NCI-H146 treated with DMSO at 0.1 percent for 48 hours (cell line): ENCODE results near the gene MBOAT1.
"Not testable (repeated sequence)": the region's sequence is repeated elsewhere in the genome, so short reads cannot be mapped to it uniquely, and the experiment has no call there.

Experiments used
- DNase-seq: peaks from one replicate; lab custom pipeline; 2025; ENCODE audit not compliant: unreplicated experiment; lab: John Stamatoyannopoulos, UW

Gene MBOAT1

DNA sequence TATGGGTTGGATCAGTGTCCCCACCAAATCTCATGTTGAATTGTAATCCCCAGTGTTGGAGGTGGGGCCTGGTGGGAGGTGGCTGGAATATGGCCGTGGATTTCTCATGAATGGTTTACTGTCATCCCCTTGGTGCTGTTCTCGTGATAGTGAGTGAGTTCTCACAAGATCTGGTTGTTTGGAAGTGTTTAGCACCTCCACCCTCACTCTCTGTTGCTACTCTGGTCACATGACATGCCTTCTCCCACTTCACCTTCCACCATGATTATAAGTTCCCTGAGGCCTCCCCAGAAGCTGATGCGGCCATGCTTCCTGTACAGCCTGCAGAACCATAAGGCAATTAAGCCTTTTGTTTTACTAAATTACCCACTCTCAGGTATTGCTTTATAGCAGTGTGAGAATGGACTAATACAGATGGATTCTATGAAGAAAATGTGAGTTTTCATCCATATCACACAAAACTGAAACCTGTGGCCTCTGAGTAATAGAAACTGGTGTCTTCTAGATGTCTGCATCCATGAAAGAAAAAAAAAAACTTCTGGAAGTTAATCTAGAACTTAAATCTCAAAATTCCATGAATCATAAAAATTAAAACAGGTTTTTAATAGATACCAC is 39.3 kb downstream of the MBOAT1 start:
- no peak for DNase-seq

DNA sequence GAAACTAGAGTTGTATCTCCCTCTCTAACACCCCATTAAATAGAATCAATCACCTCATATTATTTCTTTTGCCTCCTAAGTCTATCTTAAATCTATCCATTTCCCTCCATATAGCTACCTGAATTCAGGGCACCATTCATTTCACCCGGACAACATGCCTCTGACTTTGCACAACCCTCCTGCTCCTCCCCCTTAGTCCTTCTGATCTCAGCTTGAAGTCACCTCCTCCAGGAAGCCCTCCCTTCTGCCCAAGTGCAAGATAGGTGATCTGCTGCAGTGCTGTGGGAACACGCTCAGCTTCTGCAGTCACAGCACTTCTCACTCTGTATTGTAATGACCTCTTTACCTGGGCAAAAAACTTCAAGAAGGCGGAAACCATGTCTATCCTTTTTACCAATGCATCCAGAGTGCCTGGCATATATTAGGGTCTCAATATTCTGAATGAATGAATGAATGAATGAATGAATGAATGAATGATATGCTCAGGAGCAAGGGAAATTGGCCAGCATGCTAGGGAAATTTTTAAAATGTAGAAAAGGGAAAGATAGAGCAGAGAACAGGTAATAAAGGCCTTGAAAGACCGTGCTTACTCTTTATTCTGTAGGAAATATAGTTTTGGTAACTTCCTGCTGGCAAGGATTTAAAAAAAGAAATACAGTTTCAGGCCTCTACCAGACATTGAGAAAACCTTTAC is 41.7 kb downstream of the MBOAT1 start:
- DNase-seq, result no peak

GRCh38 chr6:20169786-20170185 is 42.5 kb downstream of the MBOAT1 start:
- no peak for DNase-seq

- DNase-seq, result no peak
Observed at GRCh38 chr6:20169119-20169557, 43.1 kb downstream of the MBOAT1 start.

- DNase-seq, result no peak
Observed at GRCh38 chr6:20168690-20169089, 43.6 kb downstream of the MBOAT1 start.

- no peak for DNase-seq
Observed at GRCh38 chr6:20167601-20168000, 44.7 kb downstream of the MBOAT1 start.

GRCh38 chr6:20166210-20166609 is 46.1 kb downstream of the MBOAT1 start:
- DNase-seq, result no peak

- no peak for DNase-seq
Observed at GRCh38 chr6:20162515-20162914, 49.8 kb downstream of the MBOAT1 start.

- no peak for DNase-seq
Observed at GRCh38 chr6:20160541-20161283, 51.6 kb downstream of the MBOAT1 start.

- no peak for DNase-seq
Observed at GRCh38 chr6:20159781-20160540, 52.3 kb downstream of the MBOAT1 start.

- DNase-seq, result no peak
Observed at GRCh38 chr6:20159098-20159497, 53.2 kb downstream of the MBOAT1 start.

GRCh38 chr6:20158676-20159075 is 53.6 kb downstream of the MBOAT1 start:
- no peak for DNase-seq

DNA sequence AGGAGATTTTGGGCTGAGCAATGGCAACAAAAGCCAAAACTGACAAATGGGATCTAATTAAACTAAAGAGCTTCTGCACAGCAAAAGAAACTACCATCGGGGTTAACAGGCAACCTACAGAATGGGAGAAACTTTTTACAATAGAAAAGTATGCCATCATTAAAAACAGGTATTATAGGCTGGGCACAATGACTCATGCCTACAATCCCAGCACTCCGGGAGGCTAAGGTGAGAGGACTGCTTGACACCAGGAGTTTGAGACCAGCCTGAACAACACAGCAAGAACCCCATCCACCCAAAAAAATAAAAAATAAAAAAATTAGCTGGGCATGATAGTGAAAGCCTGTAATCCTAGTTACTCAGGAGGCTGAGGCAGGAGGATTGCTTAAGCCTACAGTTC is 55.4 kb downstream of the MBOAT1 start:
- no peak for DNase-seq

- no peak for DNase-seq
Observed at GRCh38 chr6:20154753-20155152, 57.5 kb downstream of the MBOAT1 start.

GRCh38 chr6:20153194-20153593 is 59.1 kb downstream of the MBOAT1 start:
- no peak for DNase-seq

DNA sequence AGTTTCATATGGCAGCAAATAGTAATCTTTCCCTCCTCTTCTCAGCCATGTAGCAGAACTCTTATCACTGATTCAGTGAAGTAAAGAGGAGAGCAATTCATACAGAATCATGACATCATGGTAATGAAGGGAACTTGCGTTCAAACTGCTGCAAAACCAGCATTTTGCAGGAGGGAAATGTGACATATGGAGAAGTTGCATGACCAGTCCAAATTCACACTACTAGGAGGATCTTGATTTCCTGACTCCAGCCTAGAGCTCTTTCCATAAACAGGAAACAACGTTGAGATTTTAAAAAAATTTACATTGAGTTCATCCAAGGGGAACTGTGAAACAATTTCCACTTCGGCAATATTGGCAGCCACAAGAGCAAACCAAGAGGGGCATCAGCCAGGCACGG is 63.8 kb downstream of the MBOAT1 start:
- no peak for DNase-seq

GRCh38 chr6:20147469-20147868 is 64.8 kb downstream of the MBOAT1 start:
- no peak for DNase-seq

- DNase-seq, result not testable (repeated sequence)
Observed at GRCh38 chr6:20146831-20147230, 65.4 kb downstream of the MBOAT1 start.

GRCh38 chr6:20146291-20146690 is 66.0 kb downstream of the MBOAT1 start:
- no peak for DNase-seq

- DNase-seq, result no peak
Observed at GRCh38 chr6:20142866-20143265, 69.4 kb downstream of the MBOAT1 start.

- no peak for DNase-seq
Observed at GRCh38 chr6:20141931-20142330, 70.3 kb downstream of the MBOAT1 start.
